HL-60 (cell line): ENCODE measurements around the gene DUSP12.

ENCODE experiments used
- DNase-seq, 2 experiments: peaks; one replicate each; pipeline ENCODE4 v3.0.0-alpha.2; 2010 to 2020; ENCODE audit warnings: low read depth in 1 of 2, low spot score in 1 of 2
- H3K27ac ChIP-seq: fragments of 250-450 bp; sonication (Bioruptor Pico); replicated peaks from 2 replicates; pipeline ENCODE4 v1.5.1; 2020; ENCODE audit warnings: mild to moderate bottlenecking, moderate library complexity
- H3K27me3 ChIP-seq: fragments of 250-450 bp; sonication (Bioruptor Pico); 2 replicates; pipeline ENCODE4 v1.5.1; 2021; ENCODE audit warnings: mild to moderate bottlenecking, moderate library complexity; ENCODE audit not compliant: insufficient read depth, poor library complexity, severe bottlenecking
- H3K4me3 ChIP-seq: replicated peaks from 2 replicates; pipeline ENCODE4 v1.5.1; 2011; ENCODE audit warnings: mild to moderate bottlenecking, control low read depth, low read length; ENCODE audit not compliant: insufficient read depth
- GABPA ChIP-seq: IDR thresholded peaks from 2 replicates; pipeline ENCODE4 v1.6.1; 2012; ENCODE audit warnings: low read depth
- POLR2AphosphoS5 ChIP-seq: IDR thresholded peaks from 2 replicates; pipeline ENCODE4 v1.6.1; 2012; ENCODE audit warnings: low read depth
- SPI1 ChIP-seq: IDR thresholded peaks from 2 replicates; pipeline ENCODE4 v1.6.1; 2012; ENCODE audit warnings: low read depth, mild to moderate bottlenecking, borderline replicate concordance
- TF ChIP-seq, protein P1 (sequence below): IDR thresholded peaks from 2 replicates; pipeline ENCODE4 v1.6.1; 2012; ENCODE audit warnings: low read depth; ENCODE audit not compliant: insufficient replicate concordance
- TF ChIP-seq, protein P2 (sequence below): IDR thresholded peaks from one replicate; pipeline ENCODE4 v1.5.1; 2011; ENCODE audit warnings: low read length, control low read depth, inconsistent platforms; ENCODE audit not compliant: insufficient read depth

DUSP12 gene

GRCh38 chr1:161720956-161721737 is 28.4 kb upstream of the DUSP12 start, which contains the start of gene FCRLB:
FCRLB (plus strand) TSS chr1:161721544; CDS start chr1:161722673, 1,129 bp downstream.
- TF ChIP-seq, protein P1, sequence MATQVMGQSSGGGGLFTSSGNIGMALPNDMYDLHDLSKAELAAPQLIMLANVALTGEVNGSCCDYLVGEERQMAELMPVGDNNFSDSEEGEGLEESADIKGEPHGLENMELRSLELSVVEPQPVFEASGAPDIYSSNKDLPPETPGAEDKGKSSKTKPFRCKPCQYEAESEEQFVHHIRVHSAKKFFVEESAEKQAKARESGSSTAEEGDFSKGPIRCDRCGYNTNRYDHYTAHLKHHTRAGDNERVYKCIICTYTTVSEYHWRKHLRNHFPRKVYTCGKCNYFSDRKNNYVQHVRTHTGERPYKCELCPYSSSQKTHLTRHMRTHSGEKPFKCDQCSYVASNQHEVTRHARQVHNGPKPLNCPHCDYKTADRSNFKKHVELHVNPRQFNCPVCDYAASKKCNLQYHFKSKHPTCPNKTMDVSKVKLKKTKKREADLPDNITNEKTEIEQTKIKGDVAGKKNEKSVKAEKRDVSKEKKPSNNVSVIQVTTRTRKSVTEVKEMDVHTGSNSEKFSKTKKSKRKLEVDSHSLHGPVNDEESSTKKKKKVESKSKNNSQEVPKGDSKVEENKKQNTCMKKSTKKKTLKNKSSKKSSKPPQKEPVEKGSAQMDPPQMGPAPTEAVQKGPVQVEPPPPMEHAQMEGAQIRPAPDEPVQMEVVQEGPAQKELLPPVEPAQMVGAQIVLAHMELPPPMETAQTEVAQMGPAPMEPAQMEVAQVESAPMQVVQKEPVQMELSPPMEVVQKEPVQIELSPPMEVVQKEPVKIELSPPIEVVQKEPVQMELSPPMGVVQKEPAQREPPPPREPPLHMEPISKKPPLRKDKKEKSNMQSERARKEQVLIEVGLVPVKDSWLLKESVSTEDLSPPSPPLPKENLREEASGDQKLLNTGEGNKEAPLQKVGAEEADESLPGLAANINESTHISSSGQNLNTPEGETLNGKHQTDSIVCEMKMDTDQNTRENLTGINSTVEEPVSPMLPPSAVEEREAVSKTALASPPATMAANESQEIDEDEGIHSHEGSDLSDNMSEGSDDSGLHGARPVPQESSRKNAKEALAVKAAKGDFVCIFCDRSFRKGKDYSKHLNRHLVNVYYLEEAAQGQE = no peak
- TF ChIP-seq GABPA (no peak), POLR2AphosphoS5 (no peak), SPI1 (no peak)
- TF ChIP-seq, protein P2, sequence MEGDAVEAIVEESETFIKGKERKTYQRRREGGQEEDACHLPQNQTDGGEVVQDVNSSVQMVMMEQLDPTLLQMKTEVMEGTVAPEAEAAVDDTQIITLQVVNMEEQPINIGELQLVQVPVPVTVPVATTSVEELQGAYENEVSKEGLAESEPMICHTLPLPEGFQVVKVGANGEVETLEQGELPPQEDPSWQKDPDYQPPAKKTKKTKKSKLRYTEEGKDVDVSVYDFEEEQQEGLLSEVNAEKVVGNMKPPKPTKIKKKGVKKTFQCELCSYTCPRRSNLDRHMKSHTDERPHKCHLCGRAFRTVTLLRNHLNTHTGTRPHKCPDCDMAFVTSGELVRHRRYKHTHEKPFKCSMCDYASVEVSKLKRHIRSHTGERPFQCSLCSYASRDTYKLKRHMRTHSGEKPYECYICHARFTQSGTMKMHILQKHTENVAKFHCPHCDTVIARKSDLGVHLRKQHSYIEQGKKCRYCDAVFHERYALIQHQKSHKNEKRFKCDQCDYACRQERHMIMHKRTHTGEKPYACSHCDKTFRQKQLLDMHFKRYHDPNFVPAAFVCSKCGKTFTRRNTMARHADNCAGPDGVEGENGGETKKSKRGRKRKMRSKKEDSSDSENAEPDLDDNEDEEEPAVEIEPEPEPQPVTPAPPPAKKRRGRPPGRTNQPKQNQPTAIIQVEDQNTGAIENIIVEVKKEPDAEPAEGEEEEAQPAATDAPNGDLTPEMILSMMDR = no peak
- Histone ChIP-seq H3K27ac (no peak within 1 kb of the TSS), H3K27me3 (no peaks in the 10 kb centered on the region), H3K4me3 (no peak within 1 kb of the TSS)
- DNase-seq = no peak

GRCh38 chr1:161721738-161722343 is 27.7 kb upstream of the DUSP12 start:
- H3K4me3 ChIP-seq = no peak overlapping the region
- TF ChIP-seq, protein P1 = no peak
- peak; percentile 27; the same call in 1 of the 2 replicates for TF ChIP-seq SPI1
- no peak overlapping the region for H3K27ac ChIP-seq
- DNase-seq = peak; percentile 62 to 68
- H3K27me3 ChIP-seq = no peaks in the 10 kb centered on the region

- Histone ChIP-seq H3K27ac (no peak overlapping the region), H3K4me3 (no peak overlapping the region), H3K27me3 (no peaks in the 10 kb centered on the region)
- DNase-seq = no peak
- TF ChIP-seq POLR2AphosphoS5 (no peak), SPI1 (no peak), GABPA (no peak)
- TF ChIP-seq, protein P2 = no peak
- TF ChIP-seq, protein P1 = no peak
Measured at GRCh38 chr1:161722406-161722805, 27.2 kb upstream of the DUSP12 start.
